ENCODE data around the gene NPLOC4.
A peak's percentile ranks its signal among the peaks of the same experiment; 100 is the strongest.

The NPLOC4 gene

DNA sequence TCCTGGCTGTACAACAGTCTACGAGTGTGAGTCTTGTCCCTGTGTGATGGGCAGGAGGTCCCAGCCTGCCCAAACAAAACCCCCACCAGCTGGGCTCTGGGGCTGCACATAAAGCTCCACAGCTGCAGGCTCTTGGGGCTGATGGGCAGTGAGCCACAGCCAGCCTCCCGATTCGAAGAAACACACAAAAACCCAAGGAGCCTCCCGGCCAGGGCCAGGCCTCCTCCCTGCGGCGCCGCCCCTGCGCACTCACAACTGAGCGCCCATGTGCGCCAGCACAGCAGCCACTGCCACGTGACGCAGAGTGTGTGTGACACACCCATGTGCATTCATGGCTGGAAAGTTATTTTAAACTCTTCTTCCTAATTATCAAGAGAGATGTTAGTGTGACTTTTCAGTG lies 54.2 kb downstream of the NPLOC4 start:
- DNase-seq = no peak

DNA sequence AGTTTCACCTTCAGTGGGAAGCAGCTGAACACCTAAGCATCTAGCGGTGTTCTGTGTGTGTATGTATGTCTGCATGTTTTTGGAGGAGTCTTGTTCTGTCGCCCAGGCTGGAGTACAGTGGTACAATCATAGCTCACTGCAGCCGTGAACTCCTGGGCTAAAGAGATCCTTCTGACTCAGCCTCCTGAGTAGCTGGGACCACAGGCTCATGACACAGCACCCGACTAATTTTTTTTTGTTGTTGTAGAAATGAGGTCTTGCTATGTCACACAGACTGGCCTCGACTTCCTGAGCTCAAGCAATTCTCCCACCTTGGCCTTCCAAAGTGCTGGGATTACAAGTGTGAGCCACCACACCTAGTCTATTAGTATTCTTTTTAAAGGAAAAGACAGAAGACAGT lies 54.6 kb downstream of the NPLOC4 start:
- no peak for DNase-seq

DNA sequence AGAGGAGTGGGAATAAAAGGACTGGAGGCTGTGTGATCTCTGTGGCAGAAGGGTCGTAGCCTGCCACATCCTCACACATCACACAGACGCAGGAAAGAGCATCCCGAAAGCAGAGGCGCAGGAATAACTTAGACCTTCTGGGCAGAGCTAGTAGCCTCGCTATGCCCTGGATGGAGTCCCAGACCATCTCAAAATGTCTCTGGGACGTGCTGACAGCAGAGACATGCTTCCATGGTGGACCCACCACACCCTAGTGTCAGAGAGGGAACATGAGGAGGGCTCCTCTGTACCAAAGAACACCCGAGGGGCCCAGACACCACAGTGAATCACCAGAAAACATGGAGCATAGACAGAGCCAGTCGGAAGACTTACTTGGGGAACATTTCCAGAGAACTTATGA lies 55.2 kb downstream of the NPLOC4 start:
- DNase-seq = no peak

DNA sequence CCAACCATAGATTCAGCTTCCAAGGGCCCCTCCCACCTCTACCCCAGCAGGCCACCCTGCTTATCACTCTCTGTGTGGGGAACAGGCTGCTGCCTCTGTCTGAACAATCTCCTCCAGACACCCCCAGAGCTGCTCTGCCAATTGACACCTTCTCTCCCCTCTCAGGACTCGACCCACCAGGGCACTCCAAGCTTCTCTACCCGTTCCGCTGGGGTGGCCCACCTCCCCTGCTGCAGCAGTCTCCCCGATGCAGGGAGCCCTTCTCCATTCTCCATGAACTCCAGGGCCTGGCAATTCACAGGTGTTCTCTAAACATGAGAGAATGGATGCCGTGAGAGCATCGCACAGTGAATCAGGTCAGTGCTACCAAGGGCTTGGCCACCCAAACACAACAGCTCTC lies 56.4 kb downstream of the NPLOC4 start:
- DNase-seq = no peak

DNA sequence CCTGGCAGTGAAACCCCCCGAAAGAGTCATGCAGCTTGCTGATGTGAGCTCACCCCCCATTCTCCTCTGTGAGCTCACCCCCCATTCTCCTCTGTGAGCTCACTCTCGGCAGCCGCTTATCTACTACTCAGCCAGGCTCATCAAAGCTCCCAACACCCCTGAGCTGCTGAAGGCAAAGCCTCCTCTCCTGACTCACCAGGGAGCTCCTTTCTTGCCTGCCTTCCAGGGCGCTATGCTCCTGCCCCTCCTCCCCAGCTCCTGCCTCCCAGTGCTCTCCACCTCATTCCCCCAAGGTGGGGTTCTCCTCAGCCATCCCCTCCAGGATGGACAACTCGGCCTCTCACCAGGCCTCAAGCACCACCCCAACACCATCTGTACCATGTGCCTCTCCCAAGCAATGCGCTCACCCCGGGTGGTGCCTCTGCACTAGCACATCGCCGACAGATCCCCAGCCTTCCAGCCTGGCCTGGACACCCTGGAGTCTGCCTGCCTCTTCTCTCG lies 57.0 kb downstream of the NPLOC4 start:
- DNase-seq = no peak

DNA sequence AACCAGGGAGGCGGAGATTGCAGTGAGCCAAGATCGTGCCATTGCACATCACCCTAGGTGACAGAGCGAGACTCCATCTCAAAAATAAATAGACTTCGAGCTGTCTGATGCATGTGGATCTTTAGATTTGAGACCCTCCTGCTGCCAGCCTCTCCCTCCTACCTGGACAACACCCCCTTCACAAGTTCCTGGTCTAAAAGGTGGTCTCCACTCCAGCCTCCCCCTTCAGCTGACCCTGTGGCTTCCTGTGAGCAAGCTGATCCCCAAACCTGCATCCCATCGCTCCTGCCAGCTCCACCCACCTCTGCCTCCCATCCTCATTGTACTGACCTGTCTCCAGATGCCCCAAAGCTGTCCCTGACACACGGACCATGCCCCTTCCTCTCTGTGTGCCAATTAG lies 57.6 kb downstream of the NPLOC4 start:
- no peak for DNase-seq

DNA sequence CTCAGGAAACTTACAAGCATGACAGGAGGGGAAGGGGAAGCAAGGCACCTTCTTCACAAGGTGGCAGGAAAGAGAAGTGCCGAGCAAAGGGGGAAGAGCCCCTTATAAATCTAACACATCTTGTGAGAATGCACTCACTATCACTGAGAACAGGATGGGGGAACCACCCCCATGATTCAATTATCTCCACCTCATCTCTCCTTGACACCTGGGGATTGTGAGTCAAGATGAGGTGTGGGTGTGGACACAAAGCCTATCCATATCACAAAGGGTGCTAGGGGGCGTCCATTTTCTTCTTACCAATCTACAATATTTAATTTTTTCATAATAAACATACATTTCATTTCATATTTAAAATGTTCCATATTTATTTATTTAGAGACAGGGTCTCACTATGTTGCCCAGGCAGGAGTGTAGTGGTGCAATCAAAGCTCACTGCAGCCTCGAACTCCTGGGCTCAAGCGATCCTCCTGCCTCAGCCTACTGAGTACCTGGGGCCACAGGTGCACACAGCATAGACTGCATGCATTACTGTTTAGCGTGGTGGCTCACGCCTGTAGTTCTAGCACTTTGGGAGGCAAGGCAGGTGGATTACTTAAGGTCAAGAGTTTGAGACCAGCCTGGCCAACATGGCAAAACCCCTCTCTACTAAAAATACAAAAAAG lies 58.2 kb downstream of the NPLOC4 start:
- DNase-seq = no peak

DNA sequence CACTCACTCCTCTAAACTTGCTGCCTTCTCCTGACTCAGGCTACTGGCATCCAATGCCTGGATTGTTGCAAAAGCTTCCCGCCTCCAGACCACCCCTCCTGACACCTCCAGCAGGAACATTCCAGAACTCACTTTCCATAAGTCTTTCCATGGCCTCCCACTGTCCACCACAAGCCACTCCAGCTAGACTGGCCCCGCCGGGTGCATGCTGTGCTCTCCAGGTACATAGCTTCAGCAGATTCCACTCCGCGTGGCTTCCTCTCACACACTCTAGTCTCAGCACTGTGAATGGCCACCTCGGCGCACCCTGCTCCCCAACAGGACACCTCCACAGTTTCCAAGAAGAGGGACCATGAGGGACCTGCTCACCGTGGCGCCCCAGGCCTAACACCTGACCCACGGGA lies 58.9 kb downstream of the NPLOC4 start:
- no peak for DNase-seq

DNA sequence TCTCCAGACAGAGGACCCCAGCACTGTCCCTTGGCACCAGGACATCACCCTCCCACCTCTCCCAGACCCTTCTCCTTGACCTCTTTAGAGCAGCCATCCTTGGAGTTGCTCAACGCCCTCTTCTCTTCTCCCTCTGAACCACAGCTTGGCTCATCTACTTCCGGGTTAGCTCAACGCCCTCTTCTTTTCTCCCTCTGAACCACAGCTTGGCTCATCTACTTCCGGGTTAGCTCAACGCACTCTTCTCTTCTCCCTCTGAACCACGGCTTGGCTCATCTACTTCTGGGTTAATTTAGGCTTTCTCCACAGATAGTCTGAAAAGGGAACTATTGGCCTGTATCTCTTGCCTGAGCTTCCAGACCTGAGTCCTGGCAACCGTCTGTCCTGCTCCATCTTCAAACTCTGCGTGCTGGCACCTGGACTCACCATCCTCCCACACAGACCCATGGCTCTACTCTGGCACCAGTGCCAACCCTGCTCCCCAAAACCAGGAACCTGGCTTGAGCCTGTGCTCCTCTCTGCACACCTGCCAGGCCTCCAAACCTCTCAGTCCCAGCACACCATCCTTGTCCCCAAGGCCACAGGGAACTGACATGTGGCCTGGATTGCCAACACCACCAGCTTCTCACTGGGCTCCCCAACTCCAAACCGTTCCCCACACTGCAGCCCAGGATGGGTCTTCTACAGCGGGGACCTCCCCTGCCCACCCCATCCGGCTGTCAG lies 59.5 kb downstream of the NPLOC4 start:
- DNase-seq = peak; percentile 61

DNA sequence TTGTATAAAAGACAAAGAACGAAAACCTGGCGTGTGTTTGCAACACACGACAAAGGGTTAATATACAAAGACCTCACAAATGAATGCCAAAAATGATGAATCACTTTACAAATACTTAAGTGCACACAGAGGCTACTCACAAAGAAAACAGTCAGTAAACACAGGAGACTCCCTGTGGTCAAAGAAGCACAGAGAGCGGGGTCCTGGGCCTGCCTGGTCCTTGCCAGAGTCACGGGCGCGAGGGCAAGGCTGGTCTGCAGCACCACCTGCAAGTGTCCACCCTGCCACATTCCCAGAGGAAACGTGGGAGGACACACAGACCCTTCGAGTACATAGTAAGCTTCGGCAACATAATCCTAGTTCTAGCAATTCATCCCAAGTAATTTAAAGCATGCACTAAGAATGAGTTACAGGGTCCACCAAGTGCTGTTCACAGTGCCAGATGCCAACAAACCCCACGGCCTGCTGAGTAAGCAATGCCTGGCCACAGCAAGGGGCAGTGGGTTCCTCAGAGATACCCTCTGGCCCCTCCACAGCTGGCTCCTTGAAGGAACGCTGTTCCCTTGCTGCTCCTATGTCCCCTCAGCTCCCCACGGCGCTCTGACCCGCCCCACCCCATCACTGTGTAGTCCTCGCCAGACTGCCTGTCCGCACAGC lies 60.2 kb downstream of the NPLOC4 start:
- no peak for DNase-seq

DNA sequence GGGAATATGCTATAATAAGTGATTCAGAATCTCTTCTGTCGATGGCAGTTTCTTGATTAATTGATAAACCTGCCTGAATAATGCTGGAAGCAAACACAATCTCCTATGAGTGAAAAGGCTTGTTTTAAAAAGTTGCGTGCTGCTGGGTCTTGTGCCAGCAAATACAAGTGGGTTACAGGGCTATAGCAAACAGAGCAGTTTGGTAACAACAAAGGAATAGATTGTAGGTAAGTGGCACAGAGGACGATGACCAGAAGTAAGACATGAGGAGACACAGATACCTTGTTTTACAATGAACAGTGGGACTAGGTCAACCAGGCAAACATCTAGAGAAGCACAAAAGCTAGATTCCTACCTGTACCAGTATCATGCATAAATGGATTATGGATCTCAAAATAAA lies 61.1 kb downstream of the NPLOC4 start:
- no peak for DNase-seq

DNA sequence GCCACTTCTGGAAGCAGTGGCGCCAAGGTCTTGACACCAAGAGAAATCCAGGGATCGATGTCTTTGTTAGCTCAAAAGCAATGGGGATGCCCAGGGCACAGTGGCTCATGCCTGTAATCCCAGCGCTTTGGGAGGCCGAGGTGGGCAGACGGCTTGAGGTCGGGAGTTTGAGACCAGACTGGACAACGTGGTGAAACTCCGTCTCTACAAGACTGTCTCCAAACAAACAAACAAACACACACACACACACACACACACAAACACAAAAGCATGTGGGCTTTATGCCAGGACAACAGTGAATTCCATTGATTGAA lies 62.3 kb downstream of the NPLOC4 start:
- DNase-seq = no peak

DNA sequence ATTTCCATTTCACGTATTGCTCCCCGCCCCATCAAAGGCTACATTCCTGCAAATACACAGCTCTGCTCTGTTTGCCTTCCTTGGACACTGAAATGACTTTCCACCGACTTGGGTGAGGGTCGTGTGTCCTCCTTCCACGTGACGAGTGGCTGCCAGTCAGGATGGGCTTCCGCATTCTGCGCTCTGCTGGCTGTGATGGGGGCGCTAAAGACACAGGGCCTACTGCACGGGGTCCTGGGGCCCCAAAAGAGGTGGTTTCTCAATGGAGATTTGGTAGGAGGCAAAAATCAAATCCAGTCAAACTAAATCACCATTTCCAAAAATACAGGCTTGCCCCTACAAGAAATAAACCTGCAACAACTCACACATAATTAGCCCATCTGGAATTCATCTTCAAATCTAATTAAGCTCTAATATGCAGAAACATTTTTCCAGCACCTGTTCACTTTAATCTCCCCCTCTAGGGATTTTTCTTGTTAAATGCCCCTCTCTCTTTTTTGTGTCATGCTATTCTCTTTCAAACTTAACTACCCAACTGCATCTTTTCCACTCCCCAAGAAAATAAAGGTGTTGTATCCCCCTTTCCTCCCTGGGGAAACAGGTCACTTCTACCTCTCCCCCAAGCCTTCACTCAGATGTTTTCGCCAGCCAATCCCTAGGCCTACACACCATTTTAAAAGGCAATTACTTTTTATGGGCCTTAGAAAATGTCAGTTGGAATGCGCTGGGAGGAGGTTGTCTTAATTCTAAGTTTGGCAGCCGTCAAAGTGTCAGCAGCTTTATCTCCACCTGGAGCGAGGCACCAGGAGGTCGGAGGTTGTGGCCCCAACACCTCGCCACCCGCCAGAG lies 62.9 kb downstream of the NPLOC4 start:
- DNase-seq = no peak

DNA sequence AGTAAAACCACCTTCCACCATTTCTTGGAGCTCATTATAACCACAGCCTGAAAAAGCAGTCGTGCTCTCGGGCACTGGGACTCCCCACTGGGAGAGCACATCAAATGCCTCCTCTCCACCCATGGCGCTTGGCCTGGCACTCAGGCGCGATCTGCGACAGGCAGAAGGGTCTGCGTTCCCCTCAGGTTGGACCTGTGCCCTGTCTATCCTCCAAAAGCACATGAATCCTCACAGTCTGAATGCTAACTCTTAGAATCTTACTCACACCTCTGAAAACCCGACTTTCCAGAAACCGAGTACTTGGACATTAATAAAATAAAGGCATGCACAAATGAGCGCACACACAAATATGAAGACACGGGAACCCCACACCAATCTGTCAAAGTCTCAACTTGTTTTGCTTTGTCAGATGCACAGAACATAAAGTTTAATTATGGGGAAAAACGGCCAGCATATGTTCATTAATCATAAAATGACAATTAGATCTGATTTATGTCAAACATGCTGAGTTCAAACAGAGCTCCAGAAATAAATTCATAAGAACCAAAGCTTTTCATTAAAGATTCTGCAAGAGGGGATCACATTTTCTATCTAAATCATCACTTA lies 64.2 kb downstream of the NPLOC4 start:
- no peak for DNase-seq

DNA sequence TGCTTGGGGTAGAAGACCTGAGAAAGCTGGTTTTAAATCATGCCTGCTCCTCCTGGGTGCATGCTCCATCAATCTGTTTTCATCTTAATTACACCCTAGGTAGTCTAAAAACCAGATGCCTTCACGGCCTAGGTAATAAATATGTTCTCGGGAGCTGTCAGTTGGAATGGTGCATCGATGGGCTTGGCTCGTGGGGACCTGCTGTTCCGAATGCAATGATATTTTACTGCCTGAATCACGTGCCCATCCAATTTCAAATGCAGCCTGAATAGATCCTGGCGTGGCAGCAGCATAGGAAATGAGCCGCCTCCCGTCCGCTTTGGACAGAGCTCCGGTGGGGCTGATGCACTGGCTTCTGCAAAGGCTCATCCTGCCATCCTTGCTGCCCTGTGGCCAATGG lies 65.9 kb downstream of the NPLOC4 start:
- no peak for DNase-seq

DNA sequence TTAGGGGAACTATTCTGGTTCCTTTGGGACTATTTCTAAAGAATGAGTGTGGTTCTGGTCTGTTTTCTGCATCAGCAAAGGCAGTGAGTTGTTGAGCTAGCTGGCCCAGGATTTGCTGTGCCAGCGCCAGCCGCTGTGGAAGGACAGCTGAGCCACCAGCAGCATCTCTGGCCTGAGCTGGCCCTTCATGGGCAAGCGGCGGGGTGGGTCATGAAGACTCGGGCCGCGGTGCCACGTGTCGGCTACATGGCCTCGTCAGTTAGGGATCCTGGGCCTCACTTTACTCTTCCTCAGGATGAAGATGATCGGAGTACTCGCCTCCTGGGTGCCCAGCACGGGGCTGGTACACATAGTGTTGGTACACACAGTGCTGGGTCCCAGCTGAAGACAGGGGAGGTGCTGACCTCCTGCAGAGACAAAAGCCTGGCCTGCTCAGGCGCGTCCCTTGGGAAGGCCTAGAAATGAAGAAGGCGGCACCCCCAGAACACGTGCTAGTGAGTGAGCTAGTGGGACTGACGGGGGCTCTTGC lies 66.9 kb downstream of the NPLOC4 start:
- no peak for DNase-seq

DNA sequence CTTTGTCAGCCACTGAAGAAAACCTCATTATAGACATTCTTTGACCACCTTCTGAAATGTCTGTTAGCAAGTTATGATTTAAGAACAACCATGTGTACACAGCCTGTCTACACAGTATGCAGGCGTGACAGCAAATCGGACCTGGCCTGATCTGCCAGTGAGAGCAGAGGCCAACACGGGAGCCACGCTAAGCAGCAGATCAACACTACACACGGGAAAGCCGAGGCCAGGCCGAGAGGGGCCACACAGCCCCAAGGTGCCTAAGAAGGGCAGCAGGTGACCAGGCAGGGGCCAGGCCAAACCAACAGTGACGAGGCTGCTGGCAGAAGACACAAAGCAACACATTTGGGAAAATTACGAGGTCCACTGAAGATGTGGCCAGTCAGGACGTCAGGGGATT lies 68.5 kb downstream of the NPLOC4 start:
- DNase-seq = no peak

DNA sequence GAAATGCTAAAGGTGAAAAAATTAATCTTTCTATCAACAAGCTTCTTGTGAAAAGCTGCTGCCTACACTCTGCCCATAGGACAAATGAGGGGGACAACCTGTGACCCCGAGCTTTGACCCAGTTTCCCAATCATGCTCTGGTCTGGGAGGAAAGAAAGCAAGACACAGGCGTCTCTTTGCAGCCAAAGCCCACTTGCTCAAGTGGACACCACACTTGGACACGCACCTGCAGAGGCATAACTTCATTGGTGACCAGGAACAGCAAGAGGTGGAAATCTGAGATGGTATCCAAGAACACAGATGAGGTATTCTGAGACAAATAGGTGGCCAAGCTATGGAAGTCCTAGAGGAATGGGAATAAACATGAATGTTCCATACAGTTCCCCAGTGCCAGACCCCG lies 69.7 kb downstream of the NPLOC4 start:
- no peak for DNase-seq

DNA sequence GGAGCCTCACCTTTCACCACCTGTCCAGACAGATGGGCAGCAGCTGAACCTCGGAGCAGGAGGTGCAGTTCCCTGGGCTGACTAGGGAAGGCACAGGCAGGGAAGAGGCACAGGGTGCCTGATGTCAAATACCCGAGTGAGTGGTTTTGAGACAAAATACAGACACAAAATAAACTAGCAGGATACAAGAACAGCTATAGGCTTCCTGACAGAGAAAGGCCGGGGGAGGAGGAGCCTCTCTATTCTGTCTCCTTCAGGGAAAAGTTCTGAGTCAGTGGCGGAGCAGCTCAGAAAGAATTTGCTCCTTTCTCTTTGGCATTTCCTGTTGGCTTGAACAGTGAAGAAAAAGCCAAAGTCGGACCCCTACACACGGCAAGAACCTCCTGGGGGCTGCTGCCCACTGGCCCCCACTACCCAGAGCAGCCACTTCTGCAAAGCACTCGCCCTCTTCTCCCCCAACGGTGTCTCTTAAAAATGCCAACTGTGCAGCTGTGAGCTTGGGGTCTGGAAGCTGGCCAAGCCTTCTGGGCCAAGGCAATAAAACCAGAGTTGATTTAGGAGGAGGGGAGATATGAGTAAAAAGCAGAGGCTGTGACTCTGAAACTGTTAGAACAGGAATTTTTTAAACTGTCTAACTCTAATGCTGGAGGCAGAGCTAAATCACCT lies 70.3 kb downstream of the NPLOC4 start:
- DNase-seq = peak; percentile 12

DNA sequence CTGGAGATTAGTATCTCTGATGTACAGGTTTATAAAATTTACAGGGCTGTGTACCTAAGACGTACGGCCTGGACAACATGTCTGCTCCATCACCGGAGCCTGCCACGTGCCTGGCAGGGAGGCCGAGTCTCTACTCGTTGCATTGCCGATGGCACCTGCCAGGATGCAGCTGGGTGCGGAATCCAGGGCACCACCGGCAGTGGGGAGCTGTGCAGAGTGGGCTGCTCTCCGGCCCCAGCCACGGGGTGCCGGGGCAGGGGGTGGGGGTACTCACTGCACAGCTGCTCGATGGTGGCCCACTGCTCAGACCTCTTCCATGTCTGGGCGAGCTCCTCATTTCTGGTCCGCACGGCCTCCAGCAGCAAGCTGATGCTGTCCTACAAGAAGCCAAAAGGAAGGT lies 71.7 kb downstream of the NPLOC4 start:
- no peak for DNase-seq

DNA sequence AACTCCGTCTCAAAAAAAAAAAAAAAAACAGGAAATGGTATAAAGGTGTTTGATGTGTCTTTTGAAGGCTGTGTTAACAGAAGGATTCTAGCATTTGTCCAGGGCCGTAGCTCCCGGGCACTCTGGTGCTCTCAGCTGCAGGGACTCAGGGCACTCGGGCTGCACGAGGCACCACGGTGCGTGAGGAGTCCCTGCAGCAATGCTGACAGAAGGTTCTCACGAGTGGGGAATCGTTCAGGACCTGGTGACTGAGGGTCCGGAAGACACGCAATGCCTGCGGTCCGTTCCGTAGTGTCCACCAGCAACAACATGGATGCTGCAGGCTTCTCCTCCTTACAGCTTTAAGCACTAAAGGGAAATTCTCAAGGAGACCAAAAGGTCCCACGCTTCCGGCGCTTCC lies 72.1 kb downstream of the NPLOC4 start:
- no peak for DNase-seq
